Neural cell (in vitro differentiated cells): ENCODE data around the gene SCYL1. TPM values are rescaled to one million over a fixed set of nuclear protein-coding genes. Genes with fewer than 3 reads are reported as not detected.

Experiments used
- H2AFZ ChIP-seq: fragments of 200-600, 300-800 bp; sonication (generic), shearing (Covaris generic); 2 replicates; pipeline ENCODE4 v1.6.0; 2014; ENCODE audit warnings: low read depth, mild to moderate bottlenecking, antibody characterized with exemption, low read length, moderate library complexity
- H3F3A ChIP-seq: fragments of 200-600 bp; shearing (Covaris generic); 2 replicates; pipeline ENCODE4 v1.6.1; 2016; ENCODE audit warnings: mild to moderate bottlenecking, moderate library complexity, mixed read lengths, antibody characterized with exemption, low read length; ENCODE audit not compliant: insufficient read depth, poor library complexity, severe bottlenecking
- H3K27ac ChIP-seq: fragments of 200-600, 300-800 bp; sonication (generic), shearing (Covaris generic); 2 replicates; pipeline ENCODE4 v1.5.1; 2014; ENCODE audit warnings: mild to moderate bottlenecking, low read length, moderate library complexity
- H3K27me3 ChIP-seq: fragments of 300-800, 200-600 bp; sonication (generic), shearing (Covaris generic); 2 replicates; pipeline ENCODE4 v1.6.0; 2014; ENCODE audit warnings: mild to moderate bottlenecking, low read depth, low read length, moderate library complexity; ENCODE audit not compliant: insufficient read depth
- H3K36me3 ChIP-seq: fragments of 300-800, 200-600 bp; sonication (generic), shearing (Covaris generic); 2 replicates; pipeline ENCODE4 v1.5.1; 2014; ENCODE audit warnings: mild to moderate bottlenecking, antibody characterized with exemption, low read length, moderate library complexity; ENCODE audit not compliant: insufficient read depth
- H3K4me2 ChIP-seq: fragments of 300-800, 200-600 bp; sonication (generic), shearing (Covaris generic); 2 replicates; pipeline ENCODE4 v1.6.0; 2014; ENCODE audit warnings: mild to moderate bottlenecking, low read length
- H3K4me3 ChIP-seq: fragments of 300-800, 200-600 bp; sonication (generic), shearing (Covaris generic); 2 replicates; pipeline ENCODE4 v1.5.1; 2014; ENCODE audit warnings: mild to moderate bottlenecking, low read length, moderate library complexity
- H3K79me2 ChIP-seq: fragments of 200-600 bp; shearing (Covaris generic); replicated peaks from 2 replicates; pipeline ENCODE4 v1.6.0; 2014; ENCODE audit warnings: mild to moderate bottlenecking, low read length, moderate library complexity; ENCODE audit not compliant: insufficient read depth
- H3K9ac ChIP-seq: fragments of 300-800, 200-600 bp; sonication (generic), shearing (Covaris generic); 2 replicates; pipeline ENCODE4 v1.6.1; 2016; ENCODE audit warnings: mild to moderate bottlenecking, low read length, mixed read lengths
- H3K9me2 ChIP-seq: fragments of 200-600 bp; shearing (Covaris generic); 2 replicates; pipeline ENCODE4 v1.6.1; 2016; ENCODE audit warnings: mild to moderate bottlenecking, low read length, mixed read lengths; ENCODE audit not compliant: insufficient read depth
- H3K9me3 ChIP-seq: fragments of 200-600, 300-800 bp; sonication (generic), shearing (Covaris generic); 2 replicates; pipeline ENCODE4 v1.6.1; 2016; ENCODE audit warnings: mild to moderate bottlenecking, mixed run types, low read length, moderate library complexity, mixed read lengths
- H4K20me1 ChIP-seq: fragments of 200-600 bp; shearing (Covaris generic); 2 replicates; pipeline ENCODE4 v1.6.1; 2016; ENCODE audit warnings: mild to moderate bottlenecking, mixed run types; ENCODE audit not compliant: insufficient read depth
- EP300 ChIP-seq: fragments of 450-650 bp; conservative IDR thresholded peaks from 2 replicates; pipeline ENCODE4 v1.6.1; 2014; ENCODE audit warnings: antibody characterized with exemption, mild to moderate bottlenecking, moderate library complexity; ENCODE audit not compliant: poor library complexity, severe bottlenecking
- EZH2 ChIP-seq: fragments of 200-600, 300-800 bp; shearing (Covaris generic), sonication (generic); IDR thresholded peaks from 2 replicates; pipeline ENCODE4 v1.6.1; 2014; ENCODE audit warnings: antibody characterized with exemption, low read length, borderline replicate concordance, mild to moderate bottlenecking; ENCODE audit not compliant: insufficient read depth, poor library complexity, severe bottlenecking
- MXI1 ChIP-seq: fragments of 450-650 bp; conservative IDR thresholded peaks from 2 replicates; pipeline ENCODE4 v1.6.1; 2014; ENCODE audit warnings: antibody characterized with exemption, mild to moderate bottlenecking; ENCODE audit not compliant: poor library complexity, severe bottlenecking
- POLR2AphosphoS5 ChIP-seq: IDR thresholded peaks from 2 replicates; pipeline ENCODE4 v1.6.1; 2012
- RAD21 ChIP-seq: fragments of 450-650 bp; conservative IDR thresholded peaks from 2 replicates; pipeline ENCODE4 v1.6.1; 2014; ENCODE audit warnings: antibody characterized with exemption, mild to moderate bottlenecking, moderate library complexity
- SMC3 ChIP-seq: fragments of 450-650 bp; conservative IDR thresholded peaks from 2 replicates; pipeline ENCODE4 v1.6.1; 2014; ENCODE audit warnings: antibody characterized with exemption, mild to moderate bottlenecking, moderate library complexity; ENCODE audit not compliant: poor library complexity
- TAF1 ChIP-seq: IDR thresholded peaks from 2 replicates; pipeline ENCODE4 v1.6.1; 2012; ENCODE audit warnings: low read depth
- polyA plus RNA-seq: library from polyadenylated mRNA; depleted of rRNA; stranded (reverse); fragments of >200 nt; gene quantifications from 2 replicates; pipeline ENCODE4 v1.2.3, GENCODE V29; 2014
- TF ChIP-seq, protein P1 (sequence below): IDR thresholded peaks from 2 replicates; pipeline ENCODE4 v1.6.1; 2012; ENCODE audit warnings: borderline replicate concordance

The SCYL1 gene
- polyA plus RNA-seq, 1 donor from 2014 or later = 48.3 TPM

DNA sequence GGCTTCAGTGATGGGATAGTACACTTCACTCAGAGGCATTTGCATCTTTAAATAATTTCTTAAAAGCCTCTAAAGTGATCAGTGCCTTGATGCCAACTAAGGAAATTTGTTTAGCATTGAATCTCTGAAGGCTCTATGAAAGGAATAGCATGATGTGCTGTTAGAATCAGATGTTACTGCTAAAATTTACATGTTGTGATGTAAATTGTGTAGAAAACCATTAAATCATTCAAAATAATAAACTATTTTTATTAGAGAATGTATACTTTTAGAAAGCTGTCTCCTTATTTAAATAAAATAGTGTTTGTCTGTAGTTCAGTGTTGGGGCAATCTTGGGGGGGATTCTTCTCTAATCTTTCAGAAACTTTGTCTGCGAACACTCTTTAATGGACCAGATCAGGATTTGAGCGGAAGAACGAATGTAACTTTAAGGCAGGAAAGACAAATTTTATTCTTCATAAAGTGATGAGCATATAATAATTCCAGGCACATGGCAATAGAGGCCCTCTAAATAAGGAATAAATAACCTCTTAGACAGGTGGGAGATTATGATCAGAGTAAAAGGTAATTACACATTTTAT, 21.4 kb upstream of the SCYL1 start:
- Histone ChIP-seq H4K20me1 (peaks cover 85% of the 10 kb centered on the region), H3K27ac (peak overlapping the region; percentile 100), H3K79me2 (peaks cover 97% of the 10 kb centered on the region), H2AFZ (no peak overlapping the region), H3K27me3 (no peaks in the 10 kb centered on the region), H3K9ac (peak overlapping the region; percentile 99), H3K9me3 (no peaks in the 10 kb centered on the region), H3K9me2 (no peaks in the 10 kb centered on the region), H3K36me3 (peaks cover 57% of the 10 kb centered on the region), H3K4me3 (peak overlapping the region; percentile 78), H3K4me2 (peak overlapping the region; percentile 87), H3F3A (peaks cover 23% of the 10 kb centered on the region)
- no peak for TF ChIP-seq RAD21
- TF ChIP-seq MXI1 = no peak
- no peak for TF ChIP-seq EP300
- no peak for TF ChIP-seq EZH2
- TF ChIP-seq, protein P1, sequence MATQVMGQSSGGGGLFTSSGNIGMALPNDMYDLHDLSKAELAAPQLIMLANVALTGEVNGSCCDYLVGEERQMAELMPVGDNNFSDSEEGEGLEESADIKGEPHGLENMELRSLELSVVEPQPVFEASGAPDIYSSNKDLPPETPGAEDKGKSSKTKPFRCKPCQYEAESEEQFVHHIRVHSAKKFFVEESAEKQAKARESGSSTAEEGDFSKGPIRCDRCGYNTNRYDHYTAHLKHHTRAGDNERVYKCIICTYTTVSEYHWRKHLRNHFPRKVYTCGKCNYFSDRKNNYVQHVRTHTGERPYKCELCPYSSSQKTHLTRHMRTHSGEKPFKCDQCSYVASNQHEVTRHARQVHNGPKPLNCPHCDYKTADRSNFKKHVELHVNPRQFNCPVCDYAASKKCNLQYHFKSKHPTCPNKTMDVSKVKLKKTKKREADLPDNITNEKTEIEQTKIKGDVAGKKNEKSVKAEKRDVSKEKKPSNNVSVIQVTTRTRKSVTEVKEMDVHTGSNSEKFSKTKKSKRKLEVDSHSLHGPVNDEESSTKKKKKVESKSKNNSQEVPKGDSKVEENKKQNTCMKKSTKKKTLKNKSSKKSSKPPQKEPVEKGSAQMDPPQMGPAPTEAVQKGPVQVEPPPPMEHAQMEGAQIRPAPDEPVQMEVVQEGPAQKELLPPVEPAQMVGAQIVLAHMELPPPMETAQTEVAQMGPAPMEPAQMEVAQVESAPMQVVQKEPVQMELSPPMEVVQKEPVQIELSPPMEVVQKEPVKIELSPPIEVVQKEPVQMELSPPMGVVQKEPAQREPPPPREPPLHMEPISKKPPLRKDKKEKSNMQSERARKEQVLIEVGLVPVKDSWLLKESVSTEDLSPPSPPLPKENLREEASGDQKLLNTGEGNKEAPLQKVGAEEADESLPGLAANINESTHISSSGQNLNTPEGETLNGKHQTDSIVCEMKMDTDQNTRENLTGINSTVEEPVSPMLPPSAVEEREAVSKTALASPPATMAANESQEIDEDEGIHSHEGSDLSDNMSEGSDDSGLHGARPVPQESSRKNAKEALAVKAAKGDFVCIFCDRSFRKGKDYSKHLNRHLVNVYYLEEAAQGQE = peak; percentile 43

GRCh38 chr11:65503949-65504673, 20.8 kb upstream of the SCYL1 start:
- H3K79me2 ChIP-seq = peaks cover 99% of the 10 kb centered on the region
- peaks cover 91% of the 10 kb centered on the region for H4K20me1 ChIP-seq
- H3K9me2 ChIP-seq = no peaks in the 10 kb centered on the region
- H3K36me3 ChIP-seq = peaks cover 57% of the 10 kb centered on the region
- H3K4me3 ChIP-seq = peak overlapping the region; percentile 78
- H3K4me2 ChIP-seq = peak overlapping the region; percentile 87
- no peaks in the 10 kb centered on the region for H3K9me3 ChIP-seq
- peak; percentile 66 for TF ChIP-seq POLR2AphosphoS5
- TF ChIP-seq, protein P1 = peak; percentile 66
- peak; percentile 49 for TF ChIP-seq TAF1
- TF ChIP-seq EZH2 = no peak
- TF ChIP-seq SMC3 = no peak
- peak overlapping the region; percentile 100 for H3K27ac ChIP-seq
- H3F3A ChIP-seq = peaks cover 23% of the 10 kb centered on the region
- no peak overlapping the region for H2AFZ ChIP-seq
- peak overlapping the region; percentile 99 for H3K9ac ChIP-seq
- H3K27me3 ChIP-seq = no peaks in the 10 kb centered on the region
